ENCODE data around the gene PTPRA. TPM values are rescaled to one million over a fixed set of nuclear protein-coding genes. Genes with fewer than 3 reads are reported as not detected.
A peak's percentile ranks its signal among the peaks of the same experiment; 100 is the strongest.

Gene PTPRA
- total and polyA plus RNA-seq, 2 of the 4 experiments (the other 2 are of a cell fraction) = 35.0 to 50.0 TPM

GRCh38 chr20:2902291-2902690 is 29.0 kb downstream of the PTPRA start:
- no peak overlapping the region for H3K56ac ChIP-seq (ENCODE audit: extremely low read depth, insufficient read depth, low read length)

More at GRCh38 chr20:2902291-2902690, 29.0 kb downstream of the PTPRA start:
- dilution Hi-C loops (cut with HindIII; ENCODE audit: low sequenced_read_pairs, unreplicated experiment) (no loop called here), intact Hi-C loops (cut with micrococcal nuclease) (no loop called here), in situ Hi-C loops (cut with MboI; ENCODE audit: low sequenced_read_pairs) (no loop called here)
- no peak overlapping the region for H3K4me2 ChIP-seq (ENCODE audit: low read depth, low read length)
- H2AFZ ChIP-seq (replicated peaks; ENCODE audit: low read length, poor library complexity) = no peak overlapping the region
- ATAC-seq (ENCODE audit: low read depth) (no peak), DNase-seq (no peak)
- ChIA-PET POLR2A (ENCODE audit: unreplicated experiment) (no interaction called here), CTCF (interaction anchor here (0.6 to 0.9 kb wide), 2 partner anchors 19 to 20 kb away, joined by 3 to 4 read pairs; no protein-coding TSS in a partner anchor)
- no peak overlapping the region for H4K5ac ChIP-seq (ENCODE audit: low read depth, low read length)
- H4K8ac ChIP-seq (ENCODE audit: low read depth in 2 of 2, low read length in 2 of 2) = no peak overlapping the region
- H3K4me1 ChIP-seq (ENCODE audit: control insufficient read depth, insufficient read depth, low read length) = no peaks in the 10 kb centered on the region
- H4K91ac ChIP-seq (ENCODE audit: insufficient read depth, low read depth, low read length) = no peak overlapping the region
- H2BK20ac ChIP-seq (ENCODE audit: low read depth, low read length) = no peak overlapping the region
- H3K23ac ChIP-seq (ENCODE audit: low read depth, low read length) = no peak overlapping the region
- H3K27me3 ChIP-seq (ENCODE audit: control insufficient read depth, insufficient read depth, low read length) = no peaks in the 10 kb centered on the region
- H3K9me3 ChIP-seq (ENCODE audit: control insufficient read depth, insufficient read depth, low read length) = no peaks in the 10 kb centered on the region
- H3K9me1 ChIP-seq (ENCODE audit: insufficient read depth, low read length) = no peaks in the 10 kb centered on the region
- H2BK15ac ChIP-seq (ENCODE audit: low read depth, low read length) = no peak overlapping the region
- H2AK9ac ChIP-seq (replicated peaks; ENCODE audit: low read depth, low read length, poor library complexity) = no peak overlapping the region
- no peak overlapping the region for H3K27ac ChIP-seq (ENCODE audit: insufficient read depth, low read length)
- H3K4me3 ChIP-seq (ENCODE audit: insufficient read depth, low read depth, low read length) = no peak overlapping the region
- TF ChIP-seq CEBPB (IDR thresholded peaks at IDR 0.05; ENCODE audit: low read depth, low read length) (peak; percentile 70), POLR2A (IDR thresholded peaks at IDR 0.05; ENCODE audit: low read depth, low read length) (no peak)
- H2BK120ac ChIP-seq (ENCODE audit: low read depth, low read length) = no peak overlapping the region
- no peak overlapping the region for H2AK5ac ChIP-seq (ENCODE audit: low read depth, low read length)
- H3K18ac ChIP-seq (ENCODE audit: low read depth, low read length) = no peak overlapping the region
- H3K36me3 ChIP-seq (ENCODE audit: control insufficient read depth, insufficient read depth, low read length) = no peaks in the 10 kb centered on the region
- no CpG with 5 or more reads among the region's 1 CpG for WGBS, 2 experiments (ENCODE audit: extremely low coverage in 2 of 2, insufficient read length in 1 of 2)
- peaks cover 25 to 44% of the 10 kb centered on the region in 2 experiments for H3K79me1 ChIP-seq (ENCODE audit: low read depth in 1 of 2, low read length in 2 of 2)
- H3K14ac ChIP-seq (replicated peaks; ENCODE audit: low read depth, low read length) = no peak overlapping the region
- H4K20me1 ChIP-seq (ENCODE audit: insufficient read depth, low read length) = peaks cover 7% of the 10 kb centered on the region; the same call in 1 of the 2 replicates
- no peak overlapping the region for H3K9ac ChIP-seq (ENCODE audit: low read depth, low read length)
- H3K4ac ChIP-seq (ENCODE audit: low read depth, low read length) = no peak overlapping the region
- no TSS peak for BruUV-seq (replicated peaks)
- no peak overlapping the region for H2BK5ac ChIP-seq (ENCODE audit: low read depth, low read length, poor library complexity, severe bottlenecking)

All from IMR-90 (cell line).